Transverse colon (tissue), 4 donors: ENCODE results near the gene KRTAP10-2. TPM values are rescaled to one million over a fixed set of nuclear protein-coding genes. Genes with fewer than 3 reads are reported as not detected.

Source experiments
- DNase-seq: peaks from one replicate; pipeline ENCODE4 v3.0.0-alpha.2; 2019
- H3K27ac ChIP-seq, 4 donors: fragments of 200-600 bp; sonication (generic); 2 replicates each; pipeline ENCODE4 v1.5.1; 2016 to 2018; ENCODE audit warnings: inconsistent platforms in 4 of 4
- H3K27me3 ChIP-seq: fragments of 200-600 bp; sonication (generic); 2 replicates; pipeline ENCODE4 v1.5.1; 2017; ENCODE audit warnings: inconsistent platforms
- H3K36me3 ChIP-seq, 4 donors: fragments of 200-600 bp; sonication (generic); 2 replicates each; pipeline ENCODE4 v1.5.1; 2017 to 2019; ENCODE audit warnings: inconsistent platforms in 4 of 4
- H3K4me1 ChIP-seq, 4 donors: fragments of 200-600 bp; sonication (generic); 2 replicates each; pipeline ENCODE4 v1.5.1; 2017 to 2020; ENCODE audit warnings: inconsistent platforms in 4 of 4
- H3K4me3 ChIP-seq, 4 donors: fragments of 200-600 bp; sonication (generic); 1 replicate in 1 of 4; 2 replicates in 3 of 4; pipeline versions ENCODE4 v1.5.1 to v1.6.1; 2017 to 2019; ENCODE audit warnings: inconsistent platforms in 4 of 4
- H3K9me3 ChIP-seq, 2 donors: fragments of 200-600 bp; sonication (generic); 2 replicates each; pipeline ENCODE4 v1.5.1; 2017 to 2019; ENCODE audit warnings: inconsistent platforms in 2 of 2
- CTCF ChIP-seq, 5 experiments: fragments of 200-600 bp in 3 of 5; fragments of 450-650 bp in 2 of 5; sonication (generic) in 3 of 5; IDR thresholded peaks; 1 replicate in 2 of 5; 2 replicates in 3 of 5; pipeline ENCODE4 v1.5.1; 2016 to 2017; ENCODE audit warnings: antibody characterized with exemption in 5 of 5, inconsistent platforms in 3 of 5, mild to moderate bottlenecking in 2 of 5, moderate library complexity in 1 of 5
- EP300 ChIP-seq: sonication (generic); formaldehyde crosslinking; IDR thresholded peaks from one replicate; pipeline ENCODE4 v1.6.1; 2017; ENCODE audit warnings: antibody characterized with exemption, low read depth
- POLR2A ChIP-seq: fragments of 450-650 bp; IDR thresholded peaks from one replicate; pipeline ENCODE4 v1.6.1; 2016; ENCODE audit warnings: antibody characterized with exemption, mild to moderate bottlenecking, moderate library complexity
- POLR2AphosphoS5 ChIP-seq, 3 donors: sonication (generic); formaldehyde crosslinking; IDR thresholded peaks; one replicate each; pipeline ENCODE4 v1.6.1; 2016; ENCODE audit warnings: antibody characterized with exemption in 3 of 3
- WGBS, 2 donors: methylation state at CpG; one replicate each; pipeline ENCODE4 v1.1.5; 2018; ENCODE audit warnings: low coverage in 1 of 2; 5-methylcytosine and 5-hydroxymethylcytosine counted together
- in situ Hi-C, 4 donors: fragments of 200-750 bp; cut with MboI; loops; one replicate each; pipeline versions ENCODE4 v1.15.0 to v1.15.1; 2017; ENCODE audit warnings: low sequenced_read_pairs in 3 of 4, low pct_ligation_motif_present in 1 of 4, low pct_unique_long_range_greater_than_20kb in 1 of 4
- intact Hi-C: fragments of 100-400 bp; cut with DNase I; formaldehyde crosslinking; loops from one replicate; pipeline ENCODE4 v1.15.1; 2023; ENCODE audit warnings: low total_unique reads
- total RNA-seq, 4 donors: library from RNA; depleted of rRNA; stranded (reverse); fragments of >200 nt; gene quantifications; one replicate each; pipeline ENCODE4 v1.1.0, GENCODE V29; 2016

KRTAP10-2 gene
- total RNA-seq, 4 donors from 2014 or later, result not detected

- no peak overlapping the region for H3K27ac ChIP-seq
- H3K27me3 ChIP-seq, result no peaks in the 10 kb centered on the region
- intact Hi-C loops (no loop called here), in situ Hi-C loops (no loop called here)
- 65 to 73% methylated on average over 13 to 23 of the region's 30 CpGs for WGBS, 2 donors
- H3K36me3 ChIP-seq, result no peaks in the 10 kb centered on the region
- no peak overlapping the region for H3K4me3 ChIP-seq
- peak; percentile 1 for DNase-seq
- no peaks in the 10 kb centered on the region for H3K4me1 ChIP-seq
- no peaks in the 10 kb centered on the region for H3K9me3 ChIP-seq
- TF ChIP-seq CTCF (IDR thresholded peaks at IDR 0.05) (no peak), POLR2AphosphoS5 (IDR thresholded peaks at IDR 0.05) (no peak), EP300 (no peak), POLR2A (no peak)
These were observed 19.4 kb downstream of the KRTAP10-2 start for GRCh38 chr21:44531606-44532564.

- Histone ChIP-seq H3K4me1 (no peaks in the 10 kb centered on the region), H3K4me3 (no peak overlapping the region), H3K36me3 (no peaks in the 10 kb centered on the region), H3K27me3 (no peaks in the 10 kb centered on the region), H3K27ac (no peak overlapping the region), H3K9me3 (no peaks in the 10 kb centered on the region)
- DNase-seq, result peak; percentile 3
- in situ Hi-C loops (no loop called here), intact Hi-C loops (no loop called here)
- 86% methylated on average over 23 of the region's 23 CpGs; no CpG with 5 or more reads in 1 of the 2 donors for WGBS, 2 donors
- TF ChIP-seq CTCF (IDR thresholded peaks at IDR 0.05) (no peak), POLR2AphosphoS5 (IDR thresholded peaks at IDR 0.05) (no peak), POLR2A (no peak), EP300 (no peak)
These were observed 20.3 kb downstream of the KRTAP10-2 start for GRCh38 chr21:44530903-44531605.

GRCh38 chr21:44530221-44530902, 20.9 kb downstream of the KRTAP10-2 start:
- H3K9me3 ChIP-seq, result no peaks in the 10 kb centered on the region
- no peak for TF ChIP-seq CTCF (IDR thresholded peaks at IDR 0.05)
- no peak for TF ChIP-seq POLR2AphosphoS5 (IDR thresholded peaks at IDR 0.05)
- no peak for TF ChIP-seq POLR2A
- TF ChIP-seq EP300, result no peak
- intact Hi-C loops (no loop called here), in situ Hi-C loops (no loop called here)
- H3K4me3 ChIP-seq, result no peak overlapping the region
- no peak overlapping the region for H3K27ac ChIP-seq
- H3K36me3 ChIP-seq, result no peaks in the 10 kb centered on the region
- H3K27me3 ChIP-seq, result no peaks in the 10 kb centered on the region
- H3K4me1 ChIP-seq, result no peaks in the 10 kb centered on the region
- DNase-seq, result no peak
- 74 to 83% methylated on average over 1 to 7 of the region's 7 CpGs for WGBS, 2 donors
